IMR-90 (cell line): ENCODE results near the gene ZMYND10. TPM values are rescaled to one million over a fixed set of nuclear protein-coding genes. Genes with fewer than 3 reads are reported as not detected.

Experiments
- ATAC-seq: fragments of 200-7000 bp; cut with Tn5 transposase; 2 replicates; pipeline ENCODE4 v1.9.1; 2020; ENCODE audit warnings: low read depth, mild to moderate bottlenecking, moderate library complexity
- BruUV-seq: library from RNA; stranded (reverse); fragments of 400-500 nt; replicated peaks from 2 replicates; lab custom pipeline; 2021; lab: Mats Ljungman, UMichigan
- CTCF ChIA-PET: fragments of 300-600 bp; formaldehyde crosslinking; extraction: SDS; loops from one replicate; lab custom pipeline; 2021; ENCODE audit warnings: antibody characterized with exemption; lab: Yijun Ruan, JAX
- POLR2A ChIA-PET: fragments of 300-600 bp; sonication (Branson Sonifier 250); formaldehyde crosslinking; loops from one replicate; lab custom pipeline; 2022; ENCODE audit warnings: antibody characterized with exemption; ENCODE audit not compliant: unreplicated experiment; lab: Charles Lee
- DNase-seq: peaks from one replicate; pipeline ENCODE4 v3.0.0; 2013
- H2AFZ ChIP-seq: replicated peaks from 2 replicates; pipeline ENCODE3; 2013; ENCODE audit warnings: low read length, mild to moderate bottlenecking; ENCODE audit not compliant: poor library complexity
- H2AK5ac ChIP-seq: 2 replicates; pipeline ENCODE4 v1.6.1; 2013; ENCODE audit warnings: low read depth, low read length, inconsistent platforms
- H2AK9ac ChIP-seq: replicated peaks from 2 replicates; pipeline ENCODE3; 2013; ENCODE audit warnings: mild to moderate bottlenecking, low read depth, low read length, moderate library complexity; ENCODE audit not compliant: poor library complexity
- H2BK120ac ChIP-seq: 2 replicates; pipeline ENCODE4 v1.6.1; 2013; ENCODE audit warnings: low read depth, low read length, inconsistent platforms
- H2BK15ac ChIP-seq: 3 replicates; pipeline ENCODE4 v1.6.1; 2013; ENCODE audit warnings: low read depth, low read length, inconsistent platforms
- H2BK20ac ChIP-seq: 2 replicates; pipeline ENCODE4 v1.6.1; 2013; ENCODE audit warnings: low read depth, mild to moderate bottlenecking, inconsistent platforms, low read length, moderate library complexity
- H2BK5ac ChIP-seq: 2 replicates; pipeline ENCODE4 v1.6.1; 2013; ENCODE audit warnings: mild to moderate bottlenecking, low read depth, low read length, inconsistent platforms; ENCODE audit not compliant: poor library complexity, severe bottlenecking
- H3K14ac ChIP-seq: replicated peaks from 2 replicates; pipeline ENCODE4 v1.6.1; 2013; ENCODE audit warnings: low read depth, low read length, inconsistent platforms
- H3K18ac ChIP-seq: 2 replicates; pipeline ENCODE4 v1.6.1; 2013; ENCODE audit warnings: low read depth, low read length, control low read depth
- H3K23ac ChIP-seq: 2 replicates; pipeline ENCODE4 v1.6.1; 2013; ENCODE audit warnings: low read depth, low read length, inconsistent platforms
- H3K27ac ChIP-seq: 2 replicates; pipeline ENCODE4 v1.5.1; 2013; ENCODE audit warnings: mild to moderate bottlenecking, control low read depth, low read length; ENCODE audit not compliant: insufficient read depth
- H3K27me3 ChIP-seq: 2 replicates; pipeline ENCODE4 v1.6.1; 2013; ENCODE audit warnings: low read length; ENCODE audit not compliant: control insufficient read depth, insufficient read depth
- H3K36me3 ChIP-seq: 2 replicates; pipeline ENCODE4 v1.6.1; 2013; ENCODE audit warnings: low read length, mixed read lengths; ENCODE audit not compliant: control insufficient read depth, insufficient read depth
- H3K4ac ChIP-seq: 2 replicates; pipeline ENCODE4 v1.6.1; 2013; ENCODE audit warnings: low read depth, low read length, inconsistent platforms
- H3K4me1 ChIP-seq: 2 replicates; pipeline ENCODE4 v1.6.1; 2013; ENCODE audit warnings: low read length, mixed read lengths; ENCODE audit not compliant: control insufficient read depth, insufficient read depth
- H3K4me2 ChIP-seq: 2 replicates; pipeline ENCODE4 v1.6.1; 2013; ENCODE audit warnings: low read depth, mild to moderate bottlenecking, control low read depth, low read length, moderate library complexity
- H3K4me3 ChIP-seq: 2 replicates; pipeline ENCODE4 v1.5.1; 2013; ENCODE audit warnings: low read depth, mild to moderate bottlenecking, control low read depth, low read length, moderate library complexity; ENCODE audit not compliant: insufficient read depth
- H3K56ac ChIP-seq: 2 replicates; pipeline ENCODE4 v1.6.1; 2013; ENCODE audit warnings: low read length, inconsistent platforms; ENCODE audit not compliant: insufficient read depth; ENCODE audit errors: extremely low read depth
- H3K79me1 ChIP-seq, 2 experiments: 2 replicates each; pipeline ENCODE4 v1.6.1; 2013; ENCODE audit warnings: low read length in 2 of 2, inconsistent platforms in 1 of 2, low read depth in 1 of 2
- H3K9ac ChIP-seq: 2 replicates; pipeline ENCODE4 v1.6.1; 2013; ENCODE audit warnings: low read depth, low read length, control low read depth
- H3K9me1 ChIP-seq: 2 replicates; pipeline ENCODE4 v1.6.1; 2013; ENCODE audit warnings: low read length, inconsistent platforms; ENCODE audit not compliant: insufficient read depth
- H3K9me3 ChIP-seq: 2 replicates; pipeline ENCODE4 v1.6.1; 2013; ENCODE audit warnings: low read length; ENCODE audit not compliant: control insufficient read depth, insufficient read depth
- H4K20me1 ChIP-seq: 2 replicates; pipeline ENCODE4 v1.6.1; 2013; ENCODE audit warnings: low read length, inconsistent platforms; ENCODE audit not compliant: insufficient read depth
- H4K5ac ChIP-seq: 2 replicates; pipeline ENCODE4 v1.6.1; 2013; ENCODE audit warnings: mild to moderate bottlenecking, low read depth, low read length, control low read depth
- H4K8ac ChIP-seq, 2 experiments: 2 replicates each; pipeline ENCODE4 v1.6.1; 2013; ENCODE audit warnings: low read depth in 2 of 2, low read length in 2 of 2, control low read depth in 1 of 2, inconsistent platforms in 1 of 2
- H4K91ac ChIP-seq: 2 replicates; pipeline ENCODE4 v1.6.1; 2013; ENCODE audit warnings: low read depth, low read length, inconsistent platforms; ENCODE audit not compliant: insufficient read depth
- BHLHE40 ChIP-seq: fragments of 150-350 bp; IDR thresholded peaks from 2 replicates; pipeline ENCODE4 v1.6.1; 2016; ENCODE audit warnings: mild to moderate bottlenecking, low read depth, low read length
- CEBPB ChIP-seq: IDR thresholded peaks from 2 replicates; pipeline ENCODE4 v1.6.1; 2012; ENCODE audit warnings: low read depth, low read length, improper control_type of control experiment
- CHD1 ChIP-seq: IDR thresholded peaks from 2 replicates; pipeline ENCODE4 v1.6.1; 2012; ENCODE audit warnings: low read depth, low read length, improper control_type of control experiment
- ELK1 ChIP-seq: fragments of 150-350 bp; IDR thresholded peaks from 2 replicates; pipeline ENCODE4 v1.6.1; 2016; ENCODE audit warnings: low read depth, mild to moderate bottlenecking, low read length, moderate library complexity, borderline replicate concordance
- FOS ChIP-seq: fragments of 150-350 bp; IDR thresholded peaks from 2 replicates; pipeline ENCODE4 v1.6.1; 2016; ENCODE audit warnings: low read depth, low read length
- MAFK ChIP-seq: IDR thresholded peaks from 2 replicates; pipeline ENCODE4 v1.6.1; 2012; ENCODE audit warnings: low read depth, low read length, improper control_type of control experiment
- MAZ ChIP-seq: IDR thresholded peaks from 2 replicates; pipeline ENCODE4 v1.6.1; 2012; ENCODE audit warnings: low read depth, mild to moderate bottlenecking, low read length, improper control_type of control experiment, moderate library complexity, borderline replicate concordance
- MXI1 ChIP-seq: IDR thresholded peaks from 2 replicates; pipeline ENCODE4 v1.6.1; 2012; ENCODE audit warnings: low read depth, mild to moderate bottlenecking, low read length, moderate library complexity, borderline replicate concordance
- NFE2L2 ChIP-seq: fragments of 150-350 bp; IDR thresholded peaks from 2 replicates; pipeline ENCODE4 v1.6.1; 2016; ENCODE audit warnings: low read depth, mild to moderate bottlenecking, low read length
- POLR2A ChIP-seq: IDR thresholded peaks from 2 replicates; pipeline ENCODE4 v1.6.1; 2012; ENCODE audit warnings: mild to moderate bottlenecking, low read depth, low read length
- RAD21 ChIP-seq: IDR thresholded peaks from 2 replicates; pipeline ENCODE4 v1.6.1; 2012; ENCODE audit warnings: low read length, improper control_type of control experiment
- RCOR1 ChIP-seq: IDR thresholded peaks from 2 replicates; pipeline ENCODE4 v1.6.1; 2012; ENCODE audit warnings: mild to moderate bottlenecking, low read length, improper control_type of control experiment; ENCODE audit not compliant: insufficient replicate concordance
- RFX5 ChIP-seq: IDR thresholded peaks from 2 replicates; pipeline ENCODE4 v1.8.0; 2012; ENCODE audit warnings: low read depth, mild to moderate bottlenecking, low read length, moderate library complexity
- SMC3 ChIP-seq: fragments of 150-350 bp; IDR thresholded peaks from 2 replicates; pipeline ENCODE4 v1.6.1; 2016; ENCODE audit warnings: low read depth, mild to moderate bottlenecking, antibody characterized with exemption, low read length, moderate library complexity
- WGBS, 2 experiments: methylation state at CpG; one replicate each; pipeline versions ENCODE4 v1.1.5 to v1.1.7; 2013; ENCODE audit warnings: missing lambda C conversion rate in 2 of 2; ENCODE audit not compliant: insufficient read length in 1 of 2; ENCODE audit errors: extremely low coverage in 2 of 2; 5-methylcytosine and 5-hydroxymethylcytosine counted together
- dilution Hi-C: fragments of 300-500 bp; cut with HindIII; formaldehyde crosslinking; loops from one replicate; pipeline ENCODE4 v1.14.3; 2018; ENCODE audit warnings: low sequenced_read_pairs; ENCODE audit not compliant: unreplicated experiment
- in situ Hi-C: fragments of 300-500 bp; cut with MboI; formaldehyde crosslinking; loops from 3 replicates; pipeline ENCODE4 v1.14.3; 2019; ENCODE audit warnings: low sequenced_read_pairs, inconsistent platforms, mixed read lengths
- intact Hi-C: fragments of 100-400 bp; cut with micrococcal nuclease; formaldehyde crosslinking; loops from 2 replicates; pipeline ENCODE4 v1.10.0; 2022
- polyA plus RNA-seq, 3 experiments: library from polyadenylated mRNA; depleted of rRNA; stranded (reverse); fragments of >200 nt; gene quantifications; 2 replicates each; pipeline ENCODE4 v1.2.3, GENCODE V29; 2012; ENCODE audit warnings: low replicate concordance in 1 of 3
- total RNA-seq: library from RNA; depleted of rRNA; stranded (reverse); fragments of >200 nt; gene quantifications from 2 replicates; pipeline ENCODE4 v1.2.3, GENCODE V29; 2012
- TF ChIP-seq, protein P1 (sequence below): fragments of 150-350 bp; IDR thresholded peaks from 2 replicates; pipeline ENCODE4 v1.6.1; 2017; ENCODE audit warnings: mild to moderate bottlenecking, antibody characterized with exemption, low read length, low read depth
- TF ChIP-seq, protein P2 (sequence below): conservative IDR thresholded peaks from 2 replicates; pipeline ENCODE4 v1.5.1; 2012; ENCODE audit warnings: mild to moderate bottlenecking, low read depth, low read length, improper control_type of control experiment

Gene ZMYND10
- total and polyA plus RNA-seq, 2 of the 4 experiments (the other 2 are of a cell fraction) = 1.1 to 1.4 TPM

GRCh38 chr3:50390508-50391224 is 45.1 kb upstream of the ZMYND10 start:
- no peak overlapping the region for H3K4ac ChIP-seq
- no peak overlapping the region for H3K4me3 ChIP-seq
- ChIA-PET CTCF (no interaction called here), POLR2A (no interaction called here)
- no peaks in the 10 kb centered on the region for H3K79me1 ChIP-seq
- H3K4me2 ChIP-seq = no peak overlapping the region
- H3K9me1 ChIP-seq = no peaks in the 10 kb centered on the region
- no peaks in the 10 kb centered on the region for H3K36me3 ChIP-seq
- dilution Hi-C loops = no loop called here
- no peak overlapping the region for H3K18ac ChIP-seq
- no peak for TF ChIP-seq CHD1
- TF ChIP-seq MAZ = no peak
- TF ChIP-seq NFE2L2 = no peak
- TF ChIP-seq, protein P1, sequence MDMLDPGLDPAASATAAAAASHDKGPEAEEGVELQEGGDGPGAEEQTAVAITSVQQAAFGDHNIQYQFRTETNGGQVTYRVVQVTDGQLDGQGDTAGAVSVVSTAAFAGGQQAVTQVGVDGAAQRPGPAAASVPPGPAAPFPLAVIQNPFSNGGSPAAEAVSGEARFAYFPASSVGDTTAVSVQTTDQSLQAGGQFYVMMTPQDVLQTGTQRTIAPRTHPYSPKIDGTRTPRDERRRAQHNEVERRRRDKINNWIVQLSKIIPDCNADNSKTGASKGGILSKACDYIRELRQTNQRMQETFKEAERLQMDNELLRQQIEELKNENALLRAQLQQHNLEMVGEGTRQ = no peak
- no peak for TF ChIP-seq MXI1
- TF ChIP-seq CEBPB = no peak
- no peak for TF ChIP-seq FOS
- no peak for TF ChIP-seq ELK1
- no peak for TF ChIP-seq RCOR1
- TF ChIP-seq POLR2A = no peak
- TF ChIP-seq RAD21 = no peak
- TF ChIP-seq SMC3 = no peak
- TF ChIP-seq, protein P2, sequence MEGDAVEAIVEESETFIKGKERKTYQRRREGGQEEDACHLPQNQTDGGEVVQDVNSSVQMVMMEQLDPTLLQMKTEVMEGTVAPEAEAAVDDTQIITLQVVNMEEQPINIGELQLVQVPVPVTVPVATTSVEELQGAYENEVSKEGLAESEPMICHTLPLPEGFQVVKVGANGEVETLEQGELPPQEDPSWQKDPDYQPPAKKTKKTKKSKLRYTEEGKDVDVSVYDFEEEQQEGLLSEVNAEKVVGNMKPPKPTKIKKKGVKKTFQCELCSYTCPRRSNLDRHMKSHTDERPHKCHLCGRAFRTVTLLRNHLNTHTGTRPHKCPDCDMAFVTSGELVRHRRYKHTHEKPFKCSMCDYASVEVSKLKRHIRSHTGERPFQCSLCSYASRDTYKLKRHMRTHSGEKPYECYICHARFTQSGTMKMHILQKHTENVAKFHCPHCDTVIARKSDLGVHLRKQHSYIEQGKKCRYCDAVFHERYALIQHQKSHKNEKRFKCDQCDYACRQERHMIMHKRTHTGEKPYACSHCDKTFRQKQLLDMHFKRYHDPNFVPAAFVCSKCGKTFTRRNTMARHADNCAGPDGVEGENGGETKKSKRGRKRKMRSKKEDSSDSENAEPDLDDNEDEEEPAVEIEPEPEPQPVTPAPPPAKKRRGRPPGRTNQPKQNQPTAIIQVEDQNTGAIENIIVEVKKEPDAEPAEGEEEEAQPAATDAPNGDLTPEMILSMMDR = no peak
- no peak for TF ChIP-seq RFX5
- TF ChIP-seq BHLHE40 = no peak
- TF ChIP-seq MAFK = no peak
- intact Hi-C loops = no loop called here
- no peak overlapping the region for H3K14ac ChIP-seq
- no peak overlapping the region for H4K8ac ChIP-seq
- H4K91ac ChIP-seq = no peak overlapping the region
- H2BK20ac ChIP-seq = no peak overlapping the region
- DNase-seq (no peak), ATAC-seq (no peak)
- H4K20me1 ChIP-seq = no peaks in the 10 kb centered on the region
- H2BK5ac ChIP-seq = no peak overlapping the region
- no TSS peak for BruUV-seq
- no peak overlapping the region for H3K9ac ChIP-seq
- H2AFZ ChIP-seq = peak overlapping the region; percentile 23
- no peak overlapping the region for H2BK15ac ChIP-seq
- H2BK120ac ChIP-seq = no peak overlapping the region
- H3K9me3 ChIP-seq = no peaks in the 10 kb centered on the region
- no peaks in the 10 kb centered on the region for H3K4me1 ChIP-seq
- no peak overlapping the region for H2AK9ac ChIP-seq
- no peak overlapping the region for H3K27ac ChIP-seq
- in situ Hi-C loops = no loop called here
- WGBS, 2 experiments = 63% methylated on average over 4 of the region's 12 CpGs; no CpG with 5 or more reads in 1 of the 2 experiments
- H4K5ac ChIP-seq = no peak overlapping the region
- no peak overlapping the region for H2AK5ac ChIP-seq
- no peak overlapping the region for H3K23ac ChIP-seq
- peaks cover 63% of the 10 kb centered on the region for H3K27me3 ChIP-seq
- H3K56ac ChIP-seq = no peak overlapping the region
